Loucy (cell line): ENCODE data around the gene HEG1.

Source experiments
- CTCF ChIP-seq: fragments of 200-600 bp; sonication (generic); conservative IDR thresholded peaks from 2 replicates; pipeline ENCODE4 v1.5.1; 2014; ENCODE audit warnings: mild to moderate bottlenecking, antibody characterized with exemption, low read length
- EZH2phosphoT487 ChIP-seq: fragments of 200-600 bp; IDR thresholded peaks from 2 replicates; pipeline ENCODE4 v1.6.1; 2018; ENCODE audit warnings: antibody characterized with exemption, mild to moderate bottlenecking, moderate library complexity, borderline replicate concordance

GRCh38 chr3:125013095-125013494 is 42.7 kb downstream of the HEG1 start:
- no peak for TF ChIP-seq CTCF
- no peak for TF ChIP-seq EZH2phosphoT487
